Measurements from ENCODE around the gene UBE2V1.
"Not testable (repeated sequence)": the region's sequence is repeated elsewhere in the genome, so short reads cannot be mapped to it uniquely, and the experiment has no call there.

UBE2V1 gene

GRCh38 chr20:50112512-50113419 lies at the start of gene UBE2V1:
Gene UBE2V1, minus strand, starts transcription at chr20:50113150. Its CDS starts 22 bp downstream, at chr20:50113128.
- DNase-seq (ENCODE audit: low spot score), result peak; percentile 90

GRCh38 chr20:50161494-50161893 lies 48.5 kb upstream of the UBE2V1 start:
- DNase-seq (ENCODE audit: low spot score), result not testable (repeated sequence)

- peak; percentile 92 for DNase-seq (ENCODE audit: low spot score)
These were observed 40.8 kb upstream of the UBE2V1 start, which contains the start of gene PEDS1 for GRCh38 chr20:50153500-50154377. Gene PEDS1, minus strand, starts transcription at chr20:50153723. Its CDS starts 86 bp downstream, at chr20:50153637.

- no peak for DNase-seq (ENCODE audit: low spot score)
These were observed 40.2 kb upstream of the UBE2V1 start for GRCh38 chr20:50153153-50153499.

DNA sequence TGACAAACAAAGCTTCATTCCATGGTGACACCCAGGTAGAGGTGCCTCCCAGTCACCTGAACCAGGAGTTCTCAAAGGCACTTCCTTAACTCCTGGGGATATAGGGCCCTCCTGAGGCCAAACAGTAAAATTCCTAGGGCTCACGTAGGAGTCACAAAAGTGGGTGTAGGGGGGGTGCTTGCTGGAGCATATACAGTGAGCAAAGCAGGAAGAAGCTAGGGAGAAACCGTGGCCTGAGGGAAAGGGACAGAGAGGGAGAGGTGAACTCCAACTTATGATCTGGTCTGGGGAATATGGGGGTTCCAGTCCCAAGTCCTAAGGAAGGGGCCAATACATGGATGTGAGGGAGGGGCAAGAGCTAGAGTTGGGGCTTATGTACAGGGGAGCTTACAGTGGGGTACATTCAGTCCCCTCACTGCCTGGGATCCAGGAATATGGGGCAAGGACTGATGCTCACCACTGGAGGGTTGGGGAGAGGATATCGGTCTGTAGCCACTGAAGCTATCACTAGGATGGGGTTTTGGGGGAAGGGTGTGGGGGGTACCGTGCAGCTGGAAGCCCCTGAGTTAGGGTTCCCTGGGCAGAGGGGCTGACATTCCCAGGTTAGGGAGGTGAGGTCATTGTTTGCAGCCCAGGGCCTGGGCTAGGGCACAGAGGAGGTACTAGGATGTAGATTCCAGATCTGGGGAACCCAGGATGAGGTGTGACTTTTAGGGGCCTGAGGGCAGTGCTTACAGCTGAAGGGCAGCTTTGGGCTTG lies 39.6 kb upstream of the UBE2V1 start:
- no peak for DNase-seq (ENCODE audit: low spot score)

DNA sequence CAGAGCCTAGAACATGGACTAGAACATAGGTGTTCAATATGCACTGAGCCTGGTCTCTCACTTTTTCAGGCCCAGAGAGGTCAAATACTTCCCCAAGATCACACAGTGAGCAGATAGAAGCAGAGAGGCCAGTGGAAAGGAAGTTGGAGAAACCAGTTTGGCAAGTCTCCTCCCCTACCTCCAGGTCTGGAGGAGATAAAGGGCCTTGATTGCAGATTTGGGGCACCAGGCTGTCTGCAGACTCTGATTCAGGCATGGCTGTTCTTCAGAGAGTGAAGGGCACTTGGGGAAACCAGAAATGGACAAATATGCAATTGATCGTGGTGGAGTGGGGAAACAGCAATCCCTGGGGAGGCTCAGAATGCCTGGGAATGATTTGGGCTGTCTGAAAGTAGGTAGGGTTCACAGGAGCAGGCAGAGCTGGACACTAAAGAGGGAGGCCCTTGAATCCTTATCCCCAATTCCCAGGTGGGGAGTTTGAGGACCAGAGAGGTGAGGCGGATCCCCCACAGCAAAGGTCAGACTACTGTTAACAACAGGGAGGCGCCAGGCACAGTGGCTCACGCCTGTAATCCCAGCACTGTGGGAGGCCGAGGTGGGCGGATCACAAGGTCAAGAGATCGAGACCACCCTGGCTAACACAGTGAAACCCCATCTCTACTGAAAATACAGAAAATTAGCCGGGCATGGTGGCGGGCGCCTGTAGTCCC lies 38.2 kb upstream of the UBE2V1 start:
- DNase-seq (ENCODE audit: low spot score), result peak; percentile 60

DNA sequence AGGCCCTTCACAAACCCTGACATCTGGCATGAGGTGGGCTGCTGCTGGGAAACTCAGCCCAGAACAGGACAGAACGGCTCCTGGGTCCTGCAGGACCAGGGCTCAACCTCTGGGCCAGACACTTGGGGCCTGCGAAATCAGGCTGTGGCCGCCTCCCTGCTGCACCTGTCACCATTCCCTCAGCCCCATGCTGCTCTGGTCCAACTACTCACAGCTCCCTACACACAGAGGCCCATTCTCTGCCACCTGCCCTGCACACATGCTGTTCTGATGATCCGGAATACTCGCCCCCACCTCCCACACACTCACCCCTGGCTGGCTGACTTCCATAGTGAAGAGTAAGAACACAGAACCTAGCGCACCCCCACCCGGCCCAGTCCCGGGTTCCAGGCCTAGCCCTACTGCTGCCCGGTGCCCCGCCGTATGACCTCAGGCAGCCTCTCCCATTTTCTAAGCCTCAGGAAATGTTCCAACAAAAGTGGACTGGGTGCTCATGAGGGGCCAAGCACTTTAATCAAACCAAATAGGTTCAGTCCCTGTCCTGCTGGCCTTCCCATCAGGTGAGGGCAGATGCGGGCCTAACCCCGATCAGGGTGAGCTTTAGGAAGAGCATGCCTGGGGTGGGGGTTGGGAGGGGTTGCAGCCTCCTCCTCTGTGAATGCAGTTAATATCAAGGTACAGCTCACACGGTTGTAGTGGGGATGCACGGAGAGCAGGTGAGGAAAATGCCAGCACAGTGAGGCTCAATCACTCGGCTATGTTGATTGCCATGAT lies 36.7 kb upstream of the UBE2V1 start:
- no peak for DNase-seq (ENCODE audit: low spot score)

- peak; percentile 60 for DNase-seq (ENCODE audit: low spot score)
These were observed 34.0 kb upstream of the UBE2V1 start for GRCh38 chr20:50146732-50147662.

DNA sequence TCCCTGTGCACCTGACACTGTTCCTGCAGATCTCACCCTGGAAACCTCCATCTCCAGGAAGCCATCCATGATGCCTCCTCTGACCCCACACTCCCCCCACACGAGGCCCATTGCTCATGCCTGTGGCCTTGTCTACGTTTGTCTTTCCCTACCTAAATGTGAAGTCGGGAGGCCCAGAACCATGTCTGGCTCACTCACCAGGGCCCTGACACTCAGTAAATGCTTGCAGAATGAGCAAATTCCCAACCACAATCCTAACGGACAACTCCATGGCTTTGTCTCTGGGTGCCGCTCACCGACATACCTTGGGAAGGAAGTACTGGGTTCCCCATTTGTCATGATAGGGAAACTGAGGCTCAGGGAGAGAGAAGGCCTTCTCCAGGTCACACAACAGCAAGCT lies 33.3 kb upstream of the UBE2V1 start:
- no peak for DNase-seq (ENCODE audit: low spot score)

- no peak for DNase-seq (ENCODE audit: low spot score)
These were observed 32.6 kb upstream of the UBE2V1 start for GRCh38 chr20:50145566-50145965.

- DNase-seq (ENCODE audit: low spot score), result no peak
These were observed 31.4 kb upstream of the UBE2V1 start for GRCh38 chr20:50144362-50144761.

DNA sequence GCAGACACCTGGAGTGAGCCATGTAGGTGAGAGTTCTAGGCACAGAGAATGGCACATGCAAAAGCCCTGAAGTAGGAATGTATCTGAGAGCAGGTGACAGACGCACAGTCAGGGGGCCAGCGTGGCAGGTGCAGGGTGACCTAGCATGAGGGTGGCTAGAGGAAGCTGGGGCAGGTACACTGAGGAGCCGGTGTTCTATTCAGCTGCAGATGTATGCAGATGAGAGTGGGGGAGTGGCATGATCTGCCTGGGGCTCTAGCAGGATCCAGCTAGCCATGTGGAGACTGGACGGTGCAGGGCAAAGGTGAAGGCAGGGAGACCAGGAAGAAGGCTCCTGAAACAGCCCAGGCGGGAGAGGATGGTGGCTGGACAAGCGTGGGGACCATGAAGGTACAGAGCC lies 29.9 kb upstream of the UBE2V1 start:
- DNase-seq (ENCODE audit: low spot score), result no peak

GRCh38 chr20:50141811-50142561 lies 29.0 kb upstream of the UBE2V1 start:
- DNase-seq (ENCODE audit: low spot score), result no peak

DNA sequence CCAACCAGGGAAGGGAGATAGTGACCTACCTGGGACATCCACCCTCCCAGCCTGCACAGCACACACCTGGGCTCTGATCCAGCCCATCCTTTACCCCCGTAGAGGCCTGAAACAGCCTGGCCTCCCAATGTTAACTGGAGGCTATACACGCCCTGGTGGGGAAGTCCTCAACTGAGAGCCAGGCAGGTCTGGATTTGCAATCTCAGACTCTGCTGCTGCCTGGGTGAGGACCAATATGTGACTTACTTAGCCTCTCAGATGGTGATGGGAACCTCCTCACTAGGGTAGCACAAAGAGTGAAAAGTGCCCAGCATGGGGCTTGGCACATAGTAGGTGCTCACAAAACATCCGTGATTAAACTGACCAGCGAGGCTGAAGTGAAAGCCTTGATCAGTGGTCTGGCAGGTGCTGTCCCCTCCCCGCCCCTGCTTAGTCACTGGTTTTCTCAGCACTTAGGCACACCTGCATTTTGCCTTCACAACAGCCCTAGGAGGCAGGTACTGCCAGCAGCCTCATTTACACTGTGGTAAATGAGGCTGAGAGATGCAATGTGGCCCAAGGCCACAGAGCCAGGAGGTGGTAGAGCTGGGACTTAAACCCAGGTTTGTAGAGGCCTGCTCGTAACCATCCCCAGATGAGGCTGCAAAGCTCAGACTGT lies 28.2 kb upstream of the UBE2V1 start:
- no peak for DNase-seq (ENCODE audit: low spot score)

DNA sequence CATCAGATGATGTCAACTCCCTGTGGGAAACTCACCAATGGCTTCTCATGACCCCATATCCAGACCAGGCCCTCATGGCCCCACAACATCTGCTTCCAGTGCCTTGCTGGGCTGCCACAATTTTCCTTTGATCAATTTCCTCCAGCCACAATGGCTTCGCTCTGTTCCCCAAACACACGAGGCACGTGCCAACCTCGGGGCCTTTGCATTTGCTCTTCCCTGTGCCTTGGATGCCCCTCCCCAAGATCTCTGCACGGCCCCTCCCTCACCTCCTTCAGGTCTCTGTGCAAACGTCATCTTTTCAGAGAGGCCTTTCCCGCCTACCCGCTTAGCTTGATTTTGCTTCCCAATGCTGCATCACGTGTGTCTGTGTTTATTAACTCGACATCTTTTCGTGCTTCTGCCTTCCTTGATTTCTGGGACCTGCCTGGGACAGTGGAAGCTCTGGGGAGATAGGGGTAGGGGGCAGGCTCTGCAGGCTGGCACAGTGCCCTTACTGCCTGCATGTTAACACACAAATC lies 27.4 kb upstream of the UBE2V1 start:
- DNase-seq (ENCODE audit: low spot score), result no peak

GRCh38 chr20:50138479-50139393 lies 25.8 kb upstream of the UBE2V1 start:
- no peak for DNase-seq (ENCODE audit: low spot score)

- no peak for DNase-seq (ENCODE audit: low spot score)
These were observed 25.1 kb upstream of the UBE2V1 start for GRCh38 chr20:50138120-50138478.
